DMS 273 (cell line): Measurements from ENCODE around the gene PDE4D.
A peak's percentile ranks its signal among the peaks of the same experiment; 100 is the strongest.

Source experiments
- DNase-seq: peaks from one replicate; lab custom pipeline; 2025; ENCODE audit not compliant: unreplicated experiment; lab: John Stamatoyannopoulos, UW

Gene PDE4D

DNA sequence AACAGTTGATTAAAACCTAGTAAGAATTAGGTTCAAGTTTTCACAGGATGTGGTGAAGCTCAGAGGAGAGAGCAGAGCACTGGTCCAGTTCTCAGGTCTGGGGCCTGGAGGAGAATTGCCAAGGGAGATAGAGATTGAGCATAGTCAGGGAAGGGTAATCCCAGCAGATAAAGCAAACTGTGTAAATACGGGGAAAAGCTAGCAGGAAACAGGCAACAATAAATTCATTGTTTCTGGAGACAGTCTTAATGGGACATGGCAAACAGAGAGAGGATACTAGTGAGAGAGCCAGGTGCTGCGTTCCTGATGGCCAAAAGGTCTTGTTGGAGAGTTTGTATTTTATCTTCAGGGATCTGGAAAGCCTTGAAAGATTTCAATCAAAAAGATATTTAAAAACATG, 333.0 kb downstream of the PDE4D start:
- DNase-seq: no peak

DNA sequence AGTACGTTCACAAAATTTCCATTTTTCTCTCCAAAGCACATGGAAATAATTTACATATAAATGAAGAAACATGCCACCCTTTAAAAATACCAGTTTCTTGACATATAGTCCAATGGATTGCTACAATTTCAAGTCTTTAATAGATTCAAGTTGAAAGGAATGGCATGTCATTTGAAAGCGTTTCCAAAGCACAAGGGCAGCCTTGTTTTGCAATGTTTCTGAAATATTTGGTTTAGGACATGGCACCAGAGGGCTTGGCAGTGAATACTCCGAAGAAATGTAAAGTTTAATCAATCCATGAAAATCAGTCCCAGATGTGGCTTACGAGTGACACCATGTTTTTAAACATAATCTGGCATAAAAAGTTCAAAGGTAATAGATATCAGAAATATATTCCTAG, 333.7 kb downstream of the PDE4D start:
- no peak for DNase-seq

DNA sequence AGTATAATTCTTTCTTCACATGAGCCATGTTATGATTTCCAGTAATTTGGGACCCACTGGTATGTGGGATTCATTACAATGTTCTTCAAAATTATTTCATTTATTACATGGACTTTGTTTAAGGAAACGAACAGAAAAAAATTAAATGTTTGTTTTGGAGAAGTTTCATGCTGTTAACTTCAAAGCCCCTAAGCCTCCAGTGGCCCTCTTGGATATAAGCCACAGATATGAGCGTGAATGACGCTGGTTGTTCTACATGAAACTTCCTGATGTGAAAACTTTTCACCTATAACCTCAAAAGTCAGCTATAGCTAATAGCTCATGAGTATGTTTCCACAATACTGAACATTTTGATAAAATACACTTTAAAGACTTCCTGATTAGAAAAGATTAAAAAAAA, 334.2 kb downstream of the PDE4D start:
- DNase-seq: no peak

DNA sequence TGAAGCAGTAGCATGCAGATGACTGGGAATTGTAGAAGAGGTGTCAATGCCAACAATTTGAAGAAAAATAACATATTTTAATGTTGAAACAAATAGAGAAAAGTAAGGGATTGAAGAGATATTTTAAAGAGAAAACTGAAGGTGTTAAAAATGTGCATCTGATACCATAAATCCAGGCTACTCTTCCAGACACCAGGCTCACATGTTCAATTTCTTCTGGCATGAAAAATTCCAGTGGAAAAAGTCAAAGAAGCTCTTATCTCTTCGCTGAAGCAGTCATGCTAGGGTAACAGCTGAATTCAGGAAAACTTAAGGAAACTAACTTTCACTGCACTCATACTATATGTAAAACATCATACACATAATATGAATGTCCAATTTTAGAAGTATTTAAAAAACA, 335.0 kb downstream of the PDE4D start:
- no peak for DNase-seq

DNA sequence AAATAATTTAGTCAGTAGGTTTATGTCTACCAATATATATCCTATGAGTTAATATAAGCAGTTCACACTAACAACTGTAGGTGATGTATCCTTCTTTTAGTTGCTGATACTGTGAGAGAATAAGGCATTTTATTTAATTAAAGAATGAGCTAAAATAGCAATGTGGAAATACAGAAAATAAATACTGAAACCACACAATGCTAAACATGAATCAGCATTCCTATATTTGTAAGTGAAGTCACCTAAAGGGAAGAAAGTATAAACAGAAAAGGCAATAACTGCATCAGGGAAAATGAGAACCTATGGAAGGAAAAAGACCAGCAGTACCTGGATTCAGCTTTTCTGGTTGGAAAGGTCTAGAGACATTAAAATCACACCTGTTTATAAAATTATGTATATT, 336.0 kb downstream of the PDE4D start:
- DNase-seq: no peak

DNA sequence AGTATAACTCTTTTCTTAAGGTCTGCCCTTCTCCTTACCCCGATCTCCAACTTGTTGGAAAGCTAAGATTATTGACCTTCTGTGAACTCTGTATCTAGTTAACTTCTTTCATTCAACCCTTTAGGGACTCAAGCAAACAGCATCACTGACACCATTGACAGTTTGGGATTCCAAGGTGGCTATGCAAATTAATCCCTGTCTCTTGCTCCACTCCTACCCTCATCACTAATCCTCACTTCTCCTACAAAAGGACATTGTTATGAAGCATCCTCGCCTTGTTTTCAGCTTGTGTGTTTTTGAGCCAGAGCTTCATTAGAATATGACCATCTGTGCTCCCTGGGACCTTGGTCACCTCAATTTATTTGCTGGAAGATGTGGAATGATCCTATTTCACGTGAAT, 337.9 kb downstream of the PDE4D start:
- DNase-seq: no peak

DNA sequence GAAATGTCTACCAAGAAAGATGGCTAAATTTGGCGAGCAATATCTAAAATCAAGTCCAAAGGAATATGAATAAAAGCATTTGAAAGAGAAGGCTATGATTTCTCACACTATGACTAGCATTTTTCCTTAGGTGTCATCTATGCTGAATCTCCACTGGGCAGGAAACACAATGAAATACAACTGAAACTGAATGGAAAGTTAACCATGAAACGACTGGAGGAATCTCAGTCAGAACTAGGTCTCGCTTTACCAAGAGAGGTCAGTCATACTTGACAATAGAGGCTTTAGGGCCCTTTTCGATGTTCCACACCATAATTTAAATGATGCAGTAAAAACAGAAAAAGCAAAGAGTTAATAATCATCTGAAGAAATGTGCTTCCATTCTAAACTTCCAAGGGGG, 339.0 kb downstream of the PDE4D start:
- DNase-seq: no peak

DNA sequence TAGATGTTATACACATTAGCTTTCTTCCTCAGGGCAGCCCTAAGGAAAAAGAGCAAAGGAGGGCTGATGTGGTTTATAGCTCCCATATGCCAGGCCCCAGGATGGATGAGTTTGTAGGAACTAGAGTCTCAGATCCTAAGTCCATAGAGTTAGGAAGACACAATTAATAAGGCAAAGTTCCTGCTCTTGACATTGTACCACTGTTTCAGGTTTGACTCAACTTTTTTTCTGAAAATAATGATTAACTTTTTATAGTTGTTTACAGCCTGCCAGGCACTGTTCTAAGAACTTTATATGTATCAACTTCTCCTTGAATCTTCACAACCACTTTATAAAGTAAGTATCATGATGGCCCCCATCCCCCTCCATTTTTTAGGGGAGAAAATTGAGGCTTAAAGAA, 339.5 kb downstream of the PDE4D start:
- DNase-seq: no peak

DNA sequence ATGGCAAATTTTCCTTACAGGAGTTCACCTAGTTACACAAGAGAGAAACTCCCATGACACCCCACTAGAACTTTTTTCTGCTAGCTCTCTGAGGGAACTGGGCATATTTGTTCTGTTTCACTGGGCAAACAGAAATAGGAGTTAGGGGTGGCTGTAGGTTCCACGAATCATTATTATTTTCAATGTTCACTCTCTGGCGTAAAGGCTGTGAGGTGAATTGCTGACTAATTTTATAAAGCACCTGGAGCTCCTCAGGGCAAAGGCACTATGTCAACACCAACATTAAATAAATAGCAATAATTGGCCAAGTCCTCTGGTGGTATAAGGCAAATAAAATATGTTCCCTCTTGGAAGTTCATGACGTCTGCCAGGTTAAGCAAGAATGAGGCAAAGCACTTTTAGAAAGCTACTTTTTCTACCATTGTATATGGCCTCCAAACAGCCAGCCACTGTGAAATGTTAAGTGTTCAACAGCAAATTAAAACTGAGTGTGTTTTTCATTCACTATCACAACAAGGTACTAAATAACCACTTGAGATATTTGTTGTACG, 344.6 kb downstream of the PDE4D start:
- no peak for DNase-seq

DNA sequence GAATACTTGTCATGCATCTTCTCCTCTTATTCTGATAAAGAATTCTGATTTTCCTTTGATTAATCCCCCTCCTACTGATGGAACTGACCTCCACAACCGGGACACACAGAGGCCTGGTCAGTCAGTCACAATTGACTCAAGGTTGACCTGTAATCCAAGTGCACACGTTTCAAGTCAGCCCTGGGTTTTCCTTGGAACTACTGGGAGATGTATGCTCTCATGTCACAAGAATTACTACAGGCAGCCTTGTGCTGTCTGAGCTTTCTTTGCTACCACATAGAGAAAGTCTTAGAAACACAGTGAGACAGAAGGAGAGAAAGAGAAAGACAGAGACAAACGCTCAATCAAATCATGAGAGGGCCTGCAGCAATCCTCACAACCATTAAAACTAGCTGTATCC, 345.8 kb downstream of the PDE4D start:
- DNase-seq: no peak

DNA sequence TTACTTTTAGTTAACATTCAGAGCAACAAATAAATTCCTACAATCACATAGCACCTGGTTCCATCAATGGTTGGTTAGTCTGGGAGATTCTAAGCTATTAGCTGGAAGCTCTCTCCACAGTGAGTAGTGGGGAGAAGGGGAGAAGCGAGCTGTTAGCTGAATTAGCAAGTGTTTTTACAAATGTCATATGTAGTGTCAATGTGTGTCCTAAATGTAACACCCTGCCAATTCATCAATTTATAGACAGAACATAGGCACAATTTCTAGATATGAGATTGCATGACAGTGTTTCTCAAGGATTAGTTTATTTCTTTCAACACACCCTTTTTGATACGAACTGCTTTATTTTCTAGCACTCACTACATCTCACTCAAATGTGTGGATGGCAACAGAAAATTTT, 349.0 kb downstream of the PDE4D start:
- DNase-seq: no peak

DNA sequence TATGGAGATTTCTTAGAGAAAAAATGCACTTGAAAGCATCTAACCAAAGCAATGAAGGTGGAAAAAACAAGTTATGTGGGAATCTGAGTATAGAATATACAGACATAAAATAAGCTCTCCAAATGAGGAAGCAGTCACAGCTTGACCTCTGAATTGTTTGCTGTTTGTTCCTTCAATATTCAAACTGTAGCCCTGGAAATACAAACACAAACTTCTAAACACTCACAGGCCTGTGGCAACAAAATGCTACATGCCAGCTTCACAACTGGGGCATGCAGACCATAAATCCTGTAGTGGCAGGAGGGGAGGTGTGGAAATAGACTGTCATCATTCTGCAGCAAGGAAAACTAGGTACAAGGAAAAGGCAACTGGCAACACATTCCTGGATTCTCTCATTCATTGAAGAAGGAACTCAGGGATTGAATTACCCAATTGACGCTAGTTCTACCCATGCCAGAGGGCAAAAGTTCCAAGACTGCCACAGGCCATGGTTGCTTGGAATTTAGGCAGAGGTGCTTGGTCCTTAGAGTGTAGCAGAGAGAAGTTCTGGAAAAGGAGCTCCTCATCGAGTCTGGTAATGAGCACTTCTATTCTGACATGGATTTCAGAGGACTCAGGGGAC, 349.6 kb downstream of the PDE4D start:
- peak; percentile 29 for DNase-seq

DNA sequence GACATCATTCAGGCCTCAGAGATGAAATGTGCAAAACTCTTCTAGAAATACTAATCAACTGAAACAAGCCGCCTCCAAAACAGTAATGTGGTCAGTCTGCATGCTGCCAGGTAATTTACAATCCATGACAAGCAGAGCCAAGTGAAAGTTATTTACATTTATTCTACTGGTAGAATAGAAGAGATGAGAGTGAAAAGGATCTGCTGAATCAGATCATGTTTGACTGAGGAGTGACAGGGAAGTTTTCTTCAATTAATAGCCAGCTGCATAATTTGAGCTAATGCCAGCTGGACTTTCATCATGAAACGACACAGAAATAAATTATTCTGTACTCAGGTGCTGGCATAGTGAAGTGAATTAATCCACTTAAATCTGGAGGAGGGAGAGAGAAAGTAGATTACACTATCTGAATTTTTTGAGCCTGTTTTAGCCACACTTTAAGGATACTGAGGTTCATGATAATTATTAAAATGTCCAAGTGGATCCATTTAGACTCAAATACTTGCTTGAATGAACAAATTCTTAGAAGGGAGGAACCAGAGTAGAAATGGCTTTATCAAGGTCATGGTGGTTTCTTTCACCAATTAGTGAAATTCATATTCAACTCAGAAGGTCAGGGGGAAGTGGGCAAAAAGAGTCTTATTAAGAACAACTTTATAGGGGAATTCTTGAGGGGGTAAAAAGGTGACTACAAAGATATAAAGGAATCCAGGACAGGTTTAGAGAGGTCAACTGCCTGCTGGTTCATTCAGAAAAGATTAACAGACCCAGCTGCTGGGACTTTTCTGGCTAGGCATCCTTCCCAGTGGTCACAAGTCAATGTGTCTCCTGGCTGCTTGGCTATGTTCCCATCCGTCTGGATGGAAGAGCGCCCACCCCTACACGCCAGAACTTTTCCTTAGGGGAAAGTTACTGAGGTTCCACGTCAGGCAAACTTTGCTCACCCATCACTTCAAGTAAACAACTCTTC, 350.4 kb downstream of the PDE4D start:
- DNase-seq: peak; percentile 82

DNA sequence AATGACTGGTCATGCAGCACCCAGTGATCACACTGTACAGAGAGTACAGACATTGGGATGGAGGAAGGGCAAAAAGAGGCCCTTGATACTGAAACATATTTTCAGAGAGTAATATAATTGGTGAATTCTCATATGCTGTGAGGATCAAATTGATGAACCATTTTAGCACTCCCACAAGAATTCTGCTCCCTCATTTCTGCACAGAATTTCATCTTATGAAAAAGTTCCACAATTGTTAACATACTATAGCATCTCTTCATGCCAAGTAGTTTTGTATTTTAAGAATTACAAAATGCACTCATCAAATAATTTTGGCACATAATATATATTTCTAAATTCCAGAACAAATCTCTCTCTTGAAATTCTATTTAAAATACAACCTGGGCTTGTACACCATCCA, 351.2 kb downstream of the PDE4D start:
- DNase-seq: no peak

DNA sequence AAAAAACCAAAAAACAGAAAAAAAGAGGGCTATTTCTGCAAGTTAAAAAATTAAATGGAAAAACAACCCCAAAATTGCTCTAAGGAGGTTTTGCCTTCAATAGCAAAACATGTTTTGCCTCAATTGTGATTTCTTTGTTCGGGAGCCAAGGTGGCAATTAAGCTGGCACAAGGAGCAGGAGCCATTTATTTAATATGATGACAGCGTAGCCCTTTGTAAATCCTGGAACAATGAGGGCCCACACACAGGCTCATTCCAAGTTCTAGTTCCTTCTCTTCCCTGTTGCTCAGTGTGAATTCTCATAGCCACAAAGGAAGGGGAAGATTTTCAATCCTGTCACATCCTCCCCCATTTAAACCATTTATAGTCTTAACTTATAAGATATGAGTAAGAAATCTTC, 353.2 kb downstream of the PDE4D start:
- no peak for DNase-seq

DNA sequence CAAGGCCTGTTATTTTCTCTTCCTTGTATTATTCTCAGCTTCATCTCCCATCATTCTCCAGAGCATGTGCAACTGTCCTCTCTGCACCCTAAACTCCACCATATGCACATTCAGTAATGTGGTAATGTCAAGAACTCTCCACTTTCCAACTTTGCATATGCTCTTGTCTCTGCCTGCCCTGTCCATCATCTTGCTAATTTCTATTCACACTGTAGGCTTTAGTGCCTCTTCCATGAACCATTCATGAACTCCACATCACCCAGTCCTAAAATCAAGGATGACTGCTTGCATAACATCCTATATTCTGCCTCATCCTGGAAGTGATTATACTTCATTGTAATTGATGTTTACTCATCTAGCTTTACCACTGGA, 354.8 kb downstream of the PDE4D start:
- DNase-seq: no peak

DNA sequence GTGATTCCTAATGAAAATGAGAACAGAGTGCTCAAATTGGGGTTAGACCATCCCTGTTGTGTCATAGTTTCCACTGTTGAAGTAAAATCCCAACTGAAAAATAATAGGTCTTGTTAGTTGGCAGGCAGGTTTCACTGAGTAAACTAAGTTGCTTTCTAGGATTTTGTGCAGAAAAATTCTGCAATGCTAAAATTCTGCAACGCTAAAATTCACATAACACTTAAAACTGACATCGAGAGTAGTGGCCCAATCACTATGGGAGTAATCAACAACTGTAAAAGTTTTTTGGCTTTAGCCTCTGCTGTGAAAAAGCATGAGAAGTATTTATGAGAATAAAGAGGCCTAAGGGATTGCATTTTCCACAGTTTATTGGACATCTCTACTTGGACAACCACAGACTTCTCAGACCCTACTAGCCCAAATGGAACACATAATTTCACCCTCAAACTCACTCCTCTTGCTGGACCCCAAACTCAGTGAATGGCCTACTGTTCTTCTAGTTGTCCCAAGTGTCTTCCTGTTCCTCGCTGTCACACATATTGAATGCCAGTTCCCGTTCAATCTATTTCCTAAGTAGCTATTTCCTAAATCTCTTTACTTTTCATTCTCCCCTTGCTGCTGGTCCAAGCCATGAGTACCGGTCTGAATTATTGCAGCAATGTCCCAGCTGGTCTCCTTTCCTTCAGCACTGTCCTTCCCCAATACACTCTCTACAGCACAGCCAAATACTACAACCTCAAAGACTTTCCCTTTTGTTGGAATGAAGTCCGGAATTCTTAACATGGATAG, 355.4 kb downstream of the PDE4D start:
- DNase-seq: no peak

DNA sequence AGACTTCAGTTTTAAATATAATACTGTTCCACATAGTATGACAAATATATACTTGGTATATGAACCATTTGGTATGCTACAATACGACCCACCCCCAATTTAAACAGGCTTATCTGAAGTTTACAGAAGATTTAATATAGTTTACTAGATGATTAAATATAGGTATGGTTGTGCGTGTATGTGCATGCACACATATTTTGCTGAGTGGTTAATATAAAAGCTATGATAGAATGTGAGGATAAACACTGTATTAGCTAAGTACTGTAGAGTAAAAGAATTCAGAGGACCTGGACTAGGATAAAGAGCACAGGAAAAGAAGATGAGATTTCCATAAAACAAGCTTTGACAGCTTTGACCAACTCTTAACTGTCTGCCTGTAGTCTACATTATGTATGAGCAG, 356.7 kb downstream of the PDE4D start:
- DNase-seq: no peak

DNA sequence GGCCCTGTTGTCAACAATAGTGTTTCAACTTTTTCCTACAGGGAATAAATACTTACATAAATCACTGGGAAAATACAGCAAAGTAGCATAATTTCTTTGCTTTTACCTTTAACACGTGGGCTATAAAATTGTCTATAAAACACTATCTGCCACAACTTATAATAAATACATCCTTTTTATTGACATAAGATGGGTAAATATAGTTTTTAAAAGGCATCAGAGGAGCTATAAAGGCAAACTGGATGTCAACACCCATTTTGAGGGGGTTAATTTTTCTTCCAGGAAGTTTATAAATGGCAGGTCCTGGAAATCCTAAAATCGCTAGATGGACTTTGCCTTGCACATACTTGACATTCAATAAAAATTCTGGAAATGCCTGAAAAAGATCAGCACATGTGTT, 358.0 kb downstream of the PDE4D start:
- DNase-seq: no peak

DNA sequence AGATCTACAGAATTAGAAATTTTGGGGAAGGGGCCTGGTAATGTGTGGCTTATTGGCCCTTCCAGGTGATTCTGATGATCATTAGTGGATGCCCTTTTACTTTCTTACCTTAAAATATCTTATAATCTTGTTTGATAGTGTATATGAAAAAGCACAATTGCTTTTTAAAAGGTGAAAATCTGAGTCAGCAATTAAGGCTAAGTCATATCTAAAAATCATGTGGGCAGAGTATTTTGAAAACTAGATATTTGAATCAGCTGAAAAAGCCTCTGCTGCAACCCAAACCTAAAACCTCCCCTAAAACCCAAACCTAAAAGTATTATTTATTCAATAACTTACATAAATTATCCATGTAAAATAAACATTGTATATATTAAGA, 359.8 kb downstream of the PDE4D start:
- DNase-seq: no peak

DNA sequence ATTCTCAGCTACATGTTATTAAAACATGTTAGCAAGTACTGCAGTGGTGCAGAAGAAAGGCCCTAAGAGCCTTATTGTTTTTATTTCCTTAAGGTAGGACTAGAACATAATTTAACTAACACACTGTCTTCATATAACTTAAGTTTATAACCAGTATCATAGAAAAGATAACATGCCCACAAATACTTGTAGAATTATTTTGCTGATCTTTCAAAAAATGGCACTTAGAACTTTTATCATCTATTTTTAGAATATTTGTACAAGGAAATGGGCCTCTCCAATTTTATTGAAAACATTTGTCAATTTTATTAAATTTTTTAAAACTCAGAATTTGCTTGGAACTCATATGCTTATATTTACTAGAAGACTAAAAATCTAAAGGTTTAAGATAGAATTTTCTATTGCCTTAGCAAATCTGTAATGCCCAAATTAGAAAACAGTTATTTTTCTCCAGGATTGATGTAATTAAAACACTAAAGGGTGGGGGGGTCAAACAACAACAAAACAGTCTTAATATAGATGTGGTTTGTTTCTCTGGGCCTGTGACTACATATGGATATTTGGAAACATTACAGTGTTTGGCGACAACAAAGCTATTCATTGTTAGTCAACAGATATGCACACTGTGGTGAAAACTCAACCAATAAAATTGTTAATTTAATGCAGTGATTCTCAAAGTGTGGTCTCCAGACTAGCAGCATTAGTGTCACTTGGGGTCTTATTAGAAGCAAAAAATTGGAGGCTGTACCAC, 360.4 kb downstream of the PDE4D start:
- DNase-seq: no peak
